GM10847 (cell line): ENCODE measurements around the gene TCP11L1.

Experiments used
- POLR2A ChIP-seq: IDR thresholded peaks from 2 replicates; pipeline ENCODE4 v1.6.1; 2011; ENCODE audit not compliant: insufficient read length; ENCODE audit errors: extremely low read depth

Gene TCP11L1

GRCh38 chr11:33057284-33057683, 17.9 kb downstream of the TCP11L1 start:
- TF ChIP-seq POLR2A = no peak

GRCh38 chr11:33059331-33060007, 20.1 kb downstream of the TCP11L1 start:
- no peak for TF ChIP-seq POLR2A

GRCh38 chr11:33060271-33060670, 20.9 kb downstream of the TCP11L1 start:
- no peak for TF ChIP-seq POLR2A

GRCh38 chr11:33062137-33062536, 22.8 kb downstream of the TCP11L1 start:
- no peak for TF ChIP-seq POLR2A

- no peak for TF ChIP-seq POLR2A
Measured at GRCh38 chr11:33063326-33063881, 24.0 kb downstream of the TCP11L1 start.

- TF ChIP-seq POLR2A = no peak
Measured at GRCh38 chr11:33064033-33064825, 24.9 kb downstream of the TCP11L1 start.

- TF ChIP-seq POLR2A = no peak
Measured at GRCh38 chr11:33064866-33065265, 25.5 kb downstream of the TCP11L1 start.

GRCh38 chr11:33065445-33066178, 26.2 kb downstream of the TCP11L1 start:
- no peak for TF ChIP-seq POLR2A

GRCh38 chr11:33067294-33067693, 27.9 kb downstream of the TCP11L1 start:
- no peak for TF ChIP-seq POLR2A

GRCh38 chr11:33068611-33069340, 29.4 kb downstream of the TCP11L1 start:
- no peak for TF ChIP-seq POLR2A

- no peak for TF ChIP-seq POLR2A
Measured at GRCh38 chr11:33072465-33072864, 33.1 kb downstream of the TCP11L1 start.

GRCh38 chr11:33083918-33084317, 44.5 kb downstream of the TCP11L1 start:
- no peak for TF ChIP-seq POLR2A

GRCh38 chr11:33086017-33086416, 46.6 kb downstream of the TCP11L1 start:
- TF ChIP-seq POLR2A = no peak

- no peak for TF ChIP-seq POLR2A
Measured at GRCh38 chr11:33089776-33090175, 50.4 kb downstream of the TCP11L1 start.

- TF ChIP-seq POLR2A = no peak
Measured at GRCh38 chr11:33094157-33094556, 54.8 kb downstream of the TCP11L1 start.
